OCI-LY7 (cell line): ENCODE results near the gene EBF3.

ENCODE experiments used
- EZH2phosphoT487 ChIP-seq: fragments of 200-600 bp; sonication (generic); IDR thresholded peaks from 2 replicates; pipeline ENCODE4 v1.6.1; 2018; ENCODE audit warnings: low read depth, borderline replicate concordance, mild to moderate bottlenecking, mixed run types, antibody characterized with exemption, low read length, moderate library complexity, mixed read lengths
- TF ChIP-seq, protein P1 (sequence below): fragments of 200-600 bp; sonication (generic); conservative IDR thresholded peaks from 2 replicates; pipeline ENCODE4 v1.5.1; 2014; ENCODE audit warnings: mild to moderate bottlenecking, antibody characterized with exemption, low read length, moderate library complexity, mixed read lengths

DNA sequence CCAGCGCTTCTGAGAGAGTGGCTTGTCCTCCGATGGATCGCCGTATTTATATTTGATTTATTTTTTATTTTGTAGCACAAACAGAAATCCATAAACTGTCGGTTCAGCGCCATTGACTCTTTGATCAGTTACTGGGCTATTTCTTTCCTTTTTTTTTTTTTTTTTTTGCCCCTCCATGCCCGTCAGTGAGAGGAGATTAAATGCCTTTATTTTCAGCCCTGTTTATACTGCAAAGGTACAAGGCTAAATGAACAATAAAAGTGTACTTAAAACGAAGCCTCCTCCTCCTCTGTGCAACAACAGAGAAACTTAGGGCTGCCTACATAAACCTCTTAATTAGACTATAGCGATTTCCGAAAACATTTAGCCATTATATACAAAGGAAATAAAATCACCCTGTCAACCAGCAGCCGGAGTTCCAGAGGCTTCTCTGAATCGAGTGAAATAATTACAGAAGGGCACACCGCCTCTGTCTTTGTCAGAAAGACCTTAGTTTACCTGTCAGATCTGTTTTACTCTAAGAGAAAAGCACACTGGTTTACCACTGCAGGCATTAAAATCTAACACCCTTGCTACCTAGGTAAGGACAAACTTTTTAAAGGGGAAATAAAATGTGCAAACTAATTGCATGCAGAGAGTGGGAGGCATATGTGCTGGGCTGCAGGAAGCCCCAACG is 3.5 kb downstream of the EBF3 start:
- no peak for TF ChIP-seq EZH2phosphoT487
- TF ChIP-seq, protein P1, sequence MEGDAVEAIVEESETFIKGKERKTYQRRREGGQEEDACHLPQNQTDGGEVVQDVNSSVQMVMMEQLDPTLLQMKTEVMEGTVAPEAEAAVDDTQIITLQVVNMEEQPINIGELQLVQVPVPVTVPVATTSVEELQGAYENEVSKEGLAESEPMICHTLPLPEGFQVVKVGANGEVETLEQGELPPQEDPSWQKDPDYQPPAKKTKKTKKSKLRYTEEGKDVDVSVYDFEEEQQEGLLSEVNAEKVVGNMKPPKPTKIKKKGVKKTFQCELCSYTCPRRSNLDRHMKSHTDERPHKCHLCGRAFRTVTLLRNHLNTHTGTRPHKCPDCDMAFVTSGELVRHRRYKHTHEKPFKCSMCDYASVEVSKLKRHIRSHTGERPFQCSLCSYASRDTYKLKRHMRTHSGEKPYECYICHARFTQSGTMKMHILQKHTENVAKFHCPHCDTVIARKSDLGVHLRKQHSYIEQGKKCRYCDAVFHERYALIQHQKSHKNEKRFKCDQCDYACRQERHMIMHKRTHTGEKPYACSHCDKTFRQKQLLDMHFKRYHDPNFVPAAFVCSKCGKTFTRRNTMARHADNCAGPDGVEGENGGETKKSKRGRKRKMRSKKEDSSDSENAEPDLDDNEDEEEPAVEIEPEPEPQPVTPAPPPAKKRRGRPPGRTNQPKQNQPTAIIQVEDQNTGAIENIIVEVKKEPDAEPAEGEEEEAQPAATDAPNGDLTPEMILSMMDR = no peak
